Measurements from ENCODE around the gene POLR2J.
"Not testable (repeated sequence)": the region's sequence is repeated elsewhere in the genome, so short reads cannot be mapped to it uniquely, and the experiment has no call there.

Gene POLR2J

GRCh38 chr7:102478314-102479208 is at the start of gene POLR2J:
Gene POLR2J (minus strand): TSS chr7:102478922. CDS start chr7:102478860, 62 bp downstream.
- DNase-seq, result peak; percentile 87 to 89

GRCh38 chr7:102527822-102528793 is 49.4 kb upstream of the POLR2J start:
- not testable (repeated sequence) for DNase-seq

- not testable (repeated sequence) for DNase-seq
These were observed 48.5 kb upstream of the POLR2J start for GRCh38 chr7:102527182-102527581.

- DNase-seq, result not testable (repeated sequence)
These were observed 46.1 kb upstream of the POLR2J start for GRCh38 chr7:102524803-102525202.

- not testable (repeated sequence) for DNase-seq
These were observed 42.1 kb upstream of the POLR2J start for GRCh38 chr7:102520797-102521196.

GRCh38 chr7:102517550-102518147 is 38.9 kb upstream of the POLR2J start, which contains the start of gene RASA4B:
Gene RASA4B (minus strand): TSS chr7:102517777. CDS start chr7:102517710, 67 bp downstream.
- DNase-seq, result not testable (repeated sequence)

GRCh38 chr7:102516951-102517350 is 38.2 kb upstream of the POLR2J start:
- DNase-seq, result not testable (repeated sequence)

- DNase-seq, result not testable (repeated sequence)
These were observed 37.2 kb upstream of the POLR2J start for GRCh38 chr7:102515889-102516288.

GRCh38 chr7:102514881-102515721 is 36.4 kb upstream of the POLR2J start:
- not testable (repeated sequence) for DNase-seq

GRCh38 chr7:102512642-102513221 is 34.0 kb upstream of the POLR2J start:
- not testable (repeated sequence) for DNase-seq

- DNase-seq, result not testable (repeated sequence)
These were observed 33.3 kb upstream of the POLR2J start for GRCh38 chr7:102511860-102512522.

GRCh38 chr7:102510575-102510974 is 31.9 kb upstream of the POLR2J start:
- not testable (repeated sequence) for DNase-seq

- DNase-seq, result not testable (repeated sequence)
These were observed 28.8 kb upstream of the POLR2J start for GRCh38 chr7:102507410-102508088.

GRCh38 chr7:102505298-102506185 is 26.8 kb upstream of the POLR2J start:
- DNase-seq, result not testable (repeated sequence)

GRCh38 chr7:102503141-102503540 is 24.4 kb upstream of the POLR2J start:
- DNase-seq, result not testable (repeated sequence)

- DNase-seq, result not testable (repeated sequence)
These were observed 19.6 kb upstream of the POLR2J start for GRCh38 chr7:102498321-102498720.

GRCh38 chr7:102497308-102497707 is 18.6 kb upstream of the POLR2J start:
- not testable (repeated sequence) for DNase-seq

GRCh38 chr7:102496861-102497260 is 18.1 kb upstream of the POLR2J start:
- not testable (repeated sequence) for DNase-seq
